B cell (primary cell): ENCODE results near the gene GRAP.

Source experiments
- CTCF ChIP-seq: fragments of 200-600 bp; IDR thresholded peaks from one replicate; pipeline ENCODE4 v1.8.0; 2022; ENCODE audit warnings: antibody characterized with exemption, mild to moderate bottlenecking
- EZH2 ChIP-seq: IDR thresholded peaks from 2 replicates; pipeline ENCODE4 v1.6.1; 2012; ENCODE audit warnings: borderline replicate concordance, low read depth, mild to moderate bottlenecking, moderate library complexity, low read length; ENCODE audit not compliant: insufficient read depth, poor library complexity, severe bottlenecking

GRCh38 chr17:19006698-19007097 is 40.1 kb downstream of the GRAP start:
- TF ChIP-seq CTCF (no peak), EZH2 (no peak)
